Non-pigmented ciliary epithelial cell (primary cell): ENCODE measurements around the gene EFCAB14.
"Not testable (repeated sequence)": the region's sequence is repeated elsewhere in the genome, so short reads cannot be mapped to it uniquely, and the experiment has no call there.

Experiments
- DNase-seq: peaks from one replicate; pipeline ENCODE4 v3.0.0-alpha.2; 2010; ENCODE audit warnings: low read depth

The EFCAB14 gene

GRCh38 chr1:46718727-46719622, at the start of gene EFCAB14:
Gene EFCAB14 (minus strand): TSS chr1:46719114. CDS start chr1:46718087, 1,027 bp downstream.
- peak; percentile 51 for DNase-seq

- DNase-seq = no peak
These were observed 49.5 kb upstream of the EFCAB14 start for GRCh38 chr1:46768445-46768844.

GRCh38 chr1:46767649-46768282, 48.9 kb upstream of the EFCAB14 start:
- no peak for DNase-seq

GRCh38 chr1:46764402-46764801, 45.5 kb upstream of the EFCAB14 start:
- DNase-seq = no peak

GRCh38 chr1:46761740-46762139, 42.8 kb upstream of the EFCAB14 start:
- DNase-seq = no peak

- DNase-seq = no peak
These were observed 41.7 kb upstream of the EFCAB14 start for GRCh38 chr1:46760558-46761166.

GRCh38 chr1:46757956-46758528, 39.1 kb upstream of the EFCAB14 start:
- no peak for DNase-seq

- DNase-seq = peak; percentile 19
These were observed 38.5 kb upstream of the EFCAB14 start for GRCh38 chr1:46757247-46757955.

GRCh38 chr1:46755121-46755520, 36.2 kb upstream of the EFCAB14 start:
- DNase-seq = no peak

- DNase-seq = not testable (repeated sequence)
These were observed 35.8 kb upstream of the EFCAB14 start for GRCh38 chr1:46754707-46755106.

- DNase-seq = no peak
These were observed 35.1 kb upstream of the EFCAB14 start for GRCh38 chr1:46753985-46754384.

GRCh38 chr1:46749921-46750404, 31.0 kb upstream of the EFCAB14 start:
- no peak for DNase-seq

GRCh38 chr1:46749404-46749803, 30.5 kb upstream of the EFCAB14 start:
- no peak for DNase-seq

- peak; percentile 27 for DNase-seq
These were observed 28.9 kb upstream of the EFCAB14 start for GRCh38 chr1:46747683-46748288.

GRCh38 chr1:46742069-46742468, 23.2 kb upstream of the EFCAB14 start:
- no peak for DNase-seq

GRCh38 chr1:46735708-46736324, 16.9 kb upstream of the EFCAB14 start:
- DNase-seq = peak; percentile 26

- DNase-seq = not testable (repeated sequence)
These were observed 9.5 kb upstream of the EFCAB14 start for GRCh38 chr1:46728327-46728873.

- DNase-seq = no peak
These were observed 6.8 kb upstream of the EFCAB14 start for GRCh38 chr1:46725736-46726108.

GRCh38 chr1:46724991-46725735, 6.2 kb upstream of the EFCAB14 start:
- peak; percentile 57 for DNase-seq

- no peak for DNase-seq
These were observed 5.0 kb upstream of the EFCAB14 start for GRCh38 chr1:46723901-46724300.
